H1 (cell line): ENCODE data around the gene ST8SIA2. TPM values are rescaled to one million over a fixed set of nuclear protein-coding genes. Genes with fewer than 3 reads are reported as not detected.

Experiments
- ASH2L ChIP-seq: fragments of 200-600, 300-600 bp; sonication (generic); IDR thresholded peaks from one replicate; pipeline ENCODE4 v1.7.1; 2017; ENCODE audit warnings: low read length
- FOSL1 ChIP-seq: IDR thresholded peaks from 2 replicates; pipeline ENCODE4 v1.6.1; 2011; ENCODE audit warnings: mild to moderate bottlenecking, low read depth, low read length, moderate library complexity; ENCODE audit not compliant: insufficient read depth
- GABPA ChIP-seq: IDR thresholded peaks from 2 replicates; pipeline ENCODE4 v1.6.1; 2011; ENCODE audit warnings: mild to moderate bottlenecking, low read length, moderate library complexity, borderline replicate concordance; ENCODE audit not compliant: insufficient read depth
- HDAC6 ChIP-seq: IDR thresholded peaks from one replicate; pipeline ENCODE4 v1.7.1; 2012; ENCODE audit warnings: low read depth, mild to moderate bottlenecking, inconsistent platforms, low read length, moderate library complexity
- KDM5A ChIP-seq: fragments of 200-600 bp; IDR thresholded peaks from 2 replicates; pipeline ENCODE4 v1.7.1; 2012; ENCODE audit warnings: mild to moderate bottlenecking, low read length, inconsistent platforms, mixed read lengths
- RXRA ChIP-seq: IDR thresholded peaks from 2 replicates; pipeline ENCODE4 v1.6.1; 2011; ENCODE audit warnings: low read depth, mild to moderate bottlenecking, low read length, moderate library complexity; ENCODE audit not compliant: insufficient read depth
- SP4 ChIP-seq: IDR thresholded peaks from 2 replicates; pipeline ENCODE4 v1.6.1; 2012; ENCODE audit warnings: low read length, inconsistent platforms
- polyA plus RNA-seq, 7 experiments: library from polyadenylated mRNA; depleted of rRNA in 3 of 7; stranded (reverse) in 5 of 7; unstranded in 2 of 7; fragments of >200 nt in 5 of 7; fragments of 200-250 nt in 2 of 7; gene quantifications; 1 replicate in 5 of 7; 2 replicates in 1 of 7; 4 replicates in 1 of 7; pipeline versions ENCODE4 v1.2.1 to v1.2.3, GENCODE V29; 2011 to 2013; ENCODE audit warnings: missing spikeins in 2 of 7, mixed read lengths in 2 of 7
- total RNA-seq: library from RNA; stranded (reverse); fragmentation: NEBNext Ultra II Directional; extraction: Animal tissue kit (Norgen Biotek cat#: 25700); gene quantifications from 2 replicates; pipeline ENCODE4 v1.2.1, GENCODE V29; 2021
- TF ChIP-seq, protein P1 (sequence below): fragments of 300-600 bp; sonication (generic); IDR thresholded peaks from 2 replicates; pipeline ENCODE4 v1.7.1; 2012; ENCODE audit warnings: low read length, moderate library complexity, mild to moderate bottlenecking, inconsistent platforms; ENCODE audit not compliant: insufficient replicate concordance
- TF ChIP-seq, protein P2 (sequence below): IDR thresholded peaks from 2 replicates; pipeline ENCODE4 v1.6.1; 2011; ENCODE audit warnings: low read length, improper control_type of control experiment

Gene ST8SIA2
- total and polyA plus RNA-seq, 2 of the 8 experiments (the other 6 are each of a cell fraction or from before 2014, with no cell fraction given): 3.0 to 4.5 TPM

DNA sequence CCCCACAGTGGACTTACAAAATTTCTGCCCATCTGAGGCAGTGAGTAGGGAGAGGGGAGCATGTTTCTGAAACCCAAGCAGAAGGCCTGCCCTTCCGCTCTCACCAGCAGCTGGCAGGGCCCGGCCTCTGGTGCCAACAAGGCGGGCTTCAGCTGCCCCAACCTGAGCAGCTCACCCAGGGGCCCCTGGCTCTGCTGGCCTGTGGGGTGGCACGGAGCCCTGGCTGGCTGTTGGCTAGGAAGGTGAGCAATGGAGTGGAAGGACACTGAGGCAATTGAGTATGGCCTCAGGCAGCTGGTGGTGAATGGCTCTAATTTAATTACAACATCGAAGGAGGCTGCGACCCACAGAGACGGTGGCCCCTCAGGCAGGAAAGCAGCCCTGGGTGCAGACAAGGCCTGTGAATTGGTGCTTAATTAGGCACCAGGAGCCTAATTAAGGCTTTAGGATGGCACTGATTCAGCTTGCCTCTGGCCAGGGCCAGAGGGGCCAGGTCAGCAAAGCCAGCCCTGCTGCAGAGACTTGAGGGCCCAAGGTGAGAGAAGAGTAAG lies 60.9 kb downstream of the ST8SIA2 start (continued):
- TF ChIP-seq, protein P1, sequence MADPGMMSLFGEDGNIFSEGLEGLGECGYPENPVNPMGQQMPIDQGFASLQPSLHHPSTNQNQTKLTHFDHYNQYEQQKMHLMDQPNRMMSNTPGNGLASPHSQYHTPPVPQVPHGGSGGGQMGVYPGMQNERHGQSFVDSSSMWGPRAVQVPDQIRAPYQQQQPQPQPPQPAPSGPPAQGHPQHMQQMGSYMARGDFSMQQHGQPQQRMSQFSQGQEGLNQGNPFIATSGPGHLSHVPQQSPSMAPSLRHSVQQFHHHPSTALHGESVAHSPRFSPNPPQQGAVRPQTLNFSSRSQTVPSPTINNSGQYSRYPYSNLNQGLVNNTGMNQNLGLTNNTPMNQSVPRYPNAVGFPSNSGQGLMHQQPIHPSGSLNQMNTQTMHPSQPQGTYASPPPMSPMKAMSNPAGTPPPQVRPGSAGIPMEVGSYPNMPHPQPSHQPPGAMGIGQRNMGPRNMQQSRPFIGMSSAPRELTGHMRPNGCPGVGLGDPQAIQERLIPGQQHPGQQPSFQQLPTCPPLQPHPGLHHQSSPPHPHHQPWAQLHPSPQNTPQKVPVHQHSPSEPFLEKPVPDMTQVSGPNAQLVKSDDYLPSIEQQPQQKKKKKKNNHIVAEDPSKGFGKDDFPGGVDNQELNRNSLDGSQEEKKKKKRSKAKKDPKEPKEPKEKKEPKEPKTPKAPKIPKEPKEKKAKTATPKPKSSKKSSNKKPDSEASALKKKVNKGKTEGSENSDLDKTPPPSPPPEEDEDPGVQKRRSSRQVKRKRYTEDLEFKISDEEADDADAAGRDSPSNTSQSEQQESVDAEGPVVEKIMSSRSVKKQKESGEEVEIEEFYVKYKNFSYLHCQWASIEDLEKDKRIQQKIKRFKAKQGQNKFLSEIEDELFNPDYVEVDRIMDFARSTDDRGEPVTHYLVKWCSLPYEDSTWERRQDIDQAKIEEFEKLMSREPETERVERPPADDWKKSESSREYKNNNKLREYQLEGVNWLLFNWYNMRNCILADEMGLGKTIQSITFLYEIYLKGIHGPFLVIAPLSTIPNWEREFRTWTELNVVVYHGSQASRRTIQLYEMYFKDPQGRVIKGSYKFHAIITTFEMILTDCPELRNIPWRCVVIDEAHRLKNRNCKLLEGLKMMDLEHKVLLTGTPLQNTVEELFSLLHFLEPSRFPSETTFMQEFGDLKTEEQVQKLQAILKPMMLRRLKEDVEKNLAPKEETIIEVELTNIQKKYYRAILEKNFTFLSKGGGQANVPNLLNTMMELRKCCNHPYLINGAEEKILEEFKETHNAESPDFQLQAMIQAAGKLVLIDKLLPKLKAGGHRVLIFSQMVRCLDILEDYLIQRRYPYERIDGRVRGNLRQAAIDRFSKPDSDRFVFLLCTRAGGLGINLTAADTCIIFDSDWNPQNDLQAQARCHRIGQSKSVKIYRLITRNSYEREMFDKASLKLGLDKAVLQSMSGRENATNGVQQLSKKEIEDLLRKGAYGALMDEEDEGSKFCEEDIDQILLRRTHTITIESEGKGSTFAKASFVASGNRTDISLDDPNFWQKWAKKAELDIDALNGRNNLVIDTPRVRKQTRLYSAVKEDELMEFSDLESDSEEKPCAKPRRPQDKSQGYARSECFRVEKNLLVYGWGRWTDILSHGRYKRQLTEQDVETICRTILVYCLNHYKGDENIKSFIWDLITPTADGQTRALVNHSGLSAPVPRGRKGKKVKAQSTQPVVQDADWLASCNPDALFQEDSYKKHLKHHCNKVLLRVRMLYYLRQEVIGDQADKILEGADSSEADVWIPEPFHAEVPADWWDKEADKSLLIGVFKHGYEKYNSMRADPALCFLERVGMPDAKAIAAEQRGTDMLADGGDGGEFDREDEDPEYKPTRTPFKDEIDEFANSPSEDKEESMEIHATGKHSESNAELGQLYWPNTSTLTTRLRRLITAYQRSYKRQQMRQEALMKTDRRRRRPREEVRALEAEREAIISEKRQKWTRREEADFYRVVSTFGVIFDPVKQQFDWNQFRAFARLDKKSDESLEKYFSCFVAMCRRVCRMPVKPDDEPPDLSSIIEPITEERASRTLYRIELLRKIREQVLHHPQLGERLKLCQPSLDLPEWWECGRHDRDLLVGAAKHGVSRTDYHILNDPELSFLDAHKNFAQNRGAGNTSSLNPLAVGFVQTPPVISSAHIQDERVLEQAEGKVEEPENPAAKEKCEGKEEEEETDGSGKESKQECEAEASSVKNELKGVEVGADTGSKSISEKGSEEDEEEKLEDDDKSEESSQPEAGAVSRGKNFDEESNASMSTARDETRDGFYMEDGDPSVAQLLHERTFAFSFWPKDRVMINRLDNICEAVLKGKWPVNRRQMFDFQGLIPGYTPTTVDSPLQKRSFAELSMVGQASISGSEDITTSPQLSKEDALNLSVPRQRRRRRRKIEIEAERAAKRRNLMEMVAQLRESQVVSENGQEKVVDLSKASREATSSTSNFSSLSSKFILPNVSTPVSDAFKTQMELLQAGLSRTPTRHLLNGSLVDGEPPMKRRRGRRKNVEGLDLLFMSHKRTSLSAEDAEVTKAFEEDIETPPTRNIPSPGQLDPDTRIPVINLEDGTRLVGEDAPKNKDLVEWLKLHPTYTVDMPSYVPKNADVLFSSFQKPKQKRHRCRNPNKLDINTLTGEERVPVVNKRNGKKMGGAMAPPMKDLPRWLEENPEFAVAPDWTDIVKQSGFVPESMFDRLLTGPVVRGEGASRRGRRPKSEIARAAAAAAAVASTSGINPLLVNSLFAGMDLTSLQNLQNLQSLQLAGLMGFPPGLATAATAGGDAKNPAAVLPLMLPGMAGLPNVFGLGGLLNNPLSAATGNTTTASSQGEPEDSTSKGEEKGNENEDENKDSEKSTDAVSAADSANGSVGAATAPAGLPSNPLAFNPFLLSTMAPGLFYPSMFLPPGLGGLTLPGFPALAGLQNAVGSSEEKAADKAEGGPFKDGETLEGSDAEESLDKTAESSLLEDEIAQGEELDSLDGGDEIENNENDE: no peak
- TF ChIP-seq HDAC6: no peak
- TF ChIP-seq RXRA: no peak
- TF ChIP-seq KDM5A: no peak
- no peak for TF ChIP-seq SP4
- no peak for TF ChIP-seq GABPA
- TF ChIP-seq FOSL1: no peak
- TF ChIP-seq, protein P2, sequence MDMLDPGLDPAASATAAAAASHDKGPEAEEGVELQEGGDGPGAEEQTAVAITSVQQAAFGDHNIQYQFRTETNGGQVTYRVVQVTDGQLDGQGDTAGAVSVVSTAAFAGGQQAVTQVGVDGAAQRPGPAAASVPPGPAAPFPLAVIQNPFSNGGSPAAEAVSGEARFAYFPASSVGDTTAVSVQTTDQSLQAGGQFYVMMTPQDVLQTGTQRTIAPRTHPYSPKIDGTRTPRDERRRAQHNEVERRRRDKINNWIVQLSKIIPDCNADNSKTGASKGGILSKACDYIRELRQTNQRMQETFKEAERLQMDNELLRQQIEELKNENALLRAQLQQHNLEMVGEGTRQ: no peak
- no peak for TF ChIP-seq ASH2L
